Measurements from ENCODE around the gene CP.

The CP gene

GRCh38 chr3:149142682-149143081 is 78.9 kb downstream of the CP start:
- Histone ChIP-seq H3K27ac (replicated peaks) (no peak overlapping the region), H3K27me3 (ENCODE audit: insufficient read depth, poor library complexity, severe bottlenecking) (no peaks in the 10 kb centered on the region), H3K4me3 (replicated peaks; ENCODE audit: insufficient read depth, low read length) (no peak overlapping the region)
- TF ChIP-seq SPI1 (IDR thresholded peaks at IDR 0.05; ENCODE audit: borderline replicate concordance, low read depth) (no peak), REST (IDR thresholded peaks at IDR 0.05; ENCODE audit: insufficient replicate concordance, low read depth) (no peak), CTCF (IDR thresholded peaks at IDR 0.05; ENCODE audit: insufficient read depth, low read length) (no peak), POLR2AphosphoS5 (IDR thresholded peaks at IDR 0.05; ENCODE audit: low read depth) (no peak), GABPA (IDR thresholded peaks at IDR 0.05; ENCODE audit: low read depth) (no peak)
- DNase-seq (ENCODE audit: low read depth in 1 of 2, low spot score in 1 of 2) = no peak

GRCh38 chr3:149134575-149134974 is 87.1 kb downstream of the CP start:
- no peak overlapping the region for H3K27ac ChIP-seq (replicated peaks)
- no peak overlapping the region for H3K4me3 ChIP-seq (replicated peaks; ENCODE audit: insufficient read depth, low read length)
- no peak for DNase-seq (ENCODE audit: low read depth in 1 of 2, low spot score in 1 of 2)
- TF ChIP-seq CTCF (IDR thresholded peaks at IDR 0.05; ENCODE audit: insufficient read depth, low read length) (no peak), GABPA (IDR thresholded peaks at IDR 0.05; ENCODE audit: low read depth) (no peak), REST (IDR thresholded peaks at IDR 0.05; ENCODE audit: insufficient replicate concordance, low read depth) (no peak), SPI1 (IDR thresholded peaks at IDR 0.05; ENCODE audit: borderline replicate concordance, low read depth) (no peak), POLR2AphosphoS5 (IDR thresholded peaks at IDR 0.05; ENCODE audit: low read depth) (no peak)
- H3K27me3 ChIP-seq (ENCODE audit: insufficient read depth, poor library complexity, severe bottlenecking) = no peaks in the 10 kb centered on the region

- no peak overlapping the region for H3K27ac ChIP-seq (replicated peaks)
- H3K27me3 ChIP-seq (ENCODE audit: insufficient read depth, poor library complexity, severe bottlenecking) = no peaks in the 10 kb centered on the region
- TF ChIP-seq REST (IDR thresholded peaks at IDR 0.05; ENCODE audit: insufficient replicate concordance, low read depth) = no peak
- TF ChIP-seq GABPA (IDR thresholded peaks at IDR 0.05; ENCODE audit: low read depth) = no peak
- no peak for TF ChIP-seq SPI1 (IDR thresholded peaks at IDR 0.05; ENCODE audit: borderline replicate concordance, low read depth)
- TF ChIP-seq POLR2AphosphoS5 (IDR thresholded peaks at IDR 0.05; ENCODE audit: low read depth) = no peak
- TF ChIP-seq CTCF (IDR thresholded peaks at IDR 0.05; ENCODE audit: insufficient read depth, low read length) = no peak
- H3K4me3 ChIP-seq (replicated peaks; ENCODE audit: insufficient read depth, low read length) = no peak overlapping the region
- no peak for DNase-seq (ENCODE audit: low read depth in 1 of 2, low spot score in 1 of 2)
These were observed 90.0 kb downstream of the CP start for GRCh38 chr3:149131589-149131988.

Measured in HL-60 (cell line).